Measurements from ENCODE around the gene MTPN.

GRCh38 chr7:135938563-135938962 is 38.6 kb downstream of the MTPN start:
- TF ChIP-seq, protein P1, sequence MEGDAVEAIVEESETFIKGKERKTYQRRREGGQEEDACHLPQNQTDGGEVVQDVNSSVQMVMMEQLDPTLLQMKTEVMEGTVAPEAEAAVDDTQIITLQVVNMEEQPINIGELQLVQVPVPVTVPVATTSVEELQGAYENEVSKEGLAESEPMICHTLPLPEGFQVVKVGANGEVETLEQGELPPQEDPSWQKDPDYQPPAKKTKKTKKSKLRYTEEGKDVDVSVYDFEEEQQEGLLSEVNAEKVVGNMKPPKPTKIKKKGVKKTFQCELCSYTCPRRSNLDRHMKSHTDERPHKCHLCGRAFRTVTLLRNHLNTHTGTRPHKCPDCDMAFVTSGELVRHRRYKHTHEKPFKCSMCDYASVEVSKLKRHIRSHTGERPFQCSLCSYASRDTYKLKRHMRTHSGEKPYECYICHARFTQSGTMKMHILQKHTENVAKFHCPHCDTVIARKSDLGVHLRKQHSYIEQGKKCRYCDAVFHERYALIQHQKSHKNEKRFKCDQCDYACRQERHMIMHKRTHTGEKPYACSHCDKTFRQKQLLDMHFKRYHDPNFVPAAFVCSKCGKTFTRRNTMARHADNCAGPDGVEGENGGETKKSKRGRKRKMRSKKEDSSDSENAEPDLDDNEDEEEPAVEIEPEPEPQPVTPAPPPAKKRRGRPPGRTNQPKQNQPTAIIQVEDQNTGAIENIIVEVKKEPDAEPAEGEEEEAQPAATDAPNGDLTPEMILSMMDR (IDR thresholded peaks at IDR 0.05), result no peak
- no peak for TF ChIP-seq POLR2A (IDR thresholded peaks at IDR 0.05)

All from lower leg skin (tissue), 3 donors.